ENCODE data around the gene LCN12. TPM values are rescaled to one million over a fixed set of nuclear protein-coding genes. Genes with fewer than 3 reads are reported as not detected.

The LCN12 gene
- total RNA-seq, 1 experiment from 2014 or later: 4.2 TPM

GRCh38 chr9:136949817-136950655, 2.0 kb upstream of the LCN12 start:
- BruUV-seq (replicated peaks): TSS peak; percentile 97
- H3K9me3 ChIP-seq (ENCODE audit: control insufficient read depth in 1 of 2, insufficient read depth in 1 of 2, low read depth in 1 of 2, low read length in 2 of 2): no peaks in the 10 kb centered on the region
- RAD21 ChIA-PET (ENCODE audit: low non-redundant PET in 1 of 2, low total read pairs in 2 of 2, uncharacterized antibody in 2 of 2, unreplicated experiment in 2 of 2): no interaction called here

More at GRCh38 chr9:136949817-136950655, 2.0 kb upstream of the LCN12 start:
- H3K36me3 ChIP-seq (ENCODE audit: control insufficient read depth in 1 of 2, insufficient read depth in 2 of 2, low read length in 2 of 2): no peaks in the 10 kb centered on the region
- no peak overlapping the region for H2AFZ ChIP-seq (ENCODE audit: low read depth, low read length, poor library complexity, severe bottlenecking)
- DNase-seq (ENCODE audit: low read depth, low spot score): peak; percentile 85
- peak overlapping the region; percentile 94 for H3K27ac ChIP-seq (ENCODE audit: low read depth, low read length)
- peaks cover 22 to 43% of the 10 kb centered on the region in 2 experiments for H3K4me1 ChIP-seq (ENCODE audit: control insufficient read depth in 1 of 2, insufficient read depth in 2 of 2, low read length in 2 of 2)
- ChIA-PET CTCF (interaction anchor here (0.6 to 3.4 kb wide), 5 partner anchors 79 to 116 kb away, joined by 3 to 109 read pairs (median 4); no protein-coding TSS in a partner anchor), POLR2A (no interaction called here)
- TF ChIP-seq, protein P1, sequence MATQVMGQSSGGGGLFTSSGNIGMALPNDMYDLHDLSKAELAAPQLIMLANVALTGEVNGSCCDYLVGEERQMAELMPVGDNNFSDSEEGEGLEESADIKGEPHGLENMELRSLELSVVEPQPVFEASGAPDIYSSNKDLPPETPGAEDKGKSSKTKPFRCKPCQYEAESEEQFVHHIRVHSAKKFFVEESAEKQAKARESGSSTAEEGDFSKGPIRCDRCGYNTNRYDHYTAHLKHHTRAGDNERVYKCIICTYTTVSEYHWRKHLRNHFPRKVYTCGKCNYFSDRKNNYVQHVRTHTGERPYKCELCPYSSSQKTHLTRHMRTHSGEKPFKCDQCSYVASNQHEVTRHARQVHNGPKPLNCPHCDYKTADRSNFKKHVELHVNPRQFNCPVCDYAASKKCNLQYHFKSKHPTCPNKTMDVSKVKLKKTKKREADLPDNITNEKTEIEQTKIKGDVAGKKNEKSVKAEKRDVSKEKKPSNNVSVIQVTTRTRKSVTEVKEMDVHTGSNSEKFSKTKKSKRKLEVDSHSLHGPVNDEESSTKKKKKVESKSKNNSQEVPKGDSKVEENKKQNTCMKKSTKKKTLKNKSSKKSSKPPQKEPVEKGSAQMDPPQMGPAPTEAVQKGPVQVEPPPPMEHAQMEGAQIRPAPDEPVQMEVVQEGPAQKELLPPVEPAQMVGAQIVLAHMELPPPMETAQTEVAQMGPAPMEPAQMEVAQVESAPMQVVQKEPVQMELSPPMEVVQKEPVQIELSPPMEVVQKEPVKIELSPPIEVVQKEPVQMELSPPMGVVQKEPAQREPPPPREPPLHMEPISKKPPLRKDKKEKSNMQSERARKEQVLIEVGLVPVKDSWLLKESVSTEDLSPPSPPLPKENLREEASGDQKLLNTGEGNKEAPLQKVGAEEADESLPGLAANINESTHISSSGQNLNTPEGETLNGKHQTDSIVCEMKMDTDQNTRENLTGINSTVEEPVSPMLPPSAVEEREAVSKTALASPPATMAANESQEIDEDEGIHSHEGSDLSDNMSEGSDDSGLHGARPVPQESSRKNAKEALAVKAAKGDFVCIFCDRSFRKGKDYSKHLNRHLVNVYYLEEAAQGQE (IDR thresholded peaks at IDR 0.05; ENCODE audit: low read depth): no peak
- TF ChIP-seq, protein P2, sequence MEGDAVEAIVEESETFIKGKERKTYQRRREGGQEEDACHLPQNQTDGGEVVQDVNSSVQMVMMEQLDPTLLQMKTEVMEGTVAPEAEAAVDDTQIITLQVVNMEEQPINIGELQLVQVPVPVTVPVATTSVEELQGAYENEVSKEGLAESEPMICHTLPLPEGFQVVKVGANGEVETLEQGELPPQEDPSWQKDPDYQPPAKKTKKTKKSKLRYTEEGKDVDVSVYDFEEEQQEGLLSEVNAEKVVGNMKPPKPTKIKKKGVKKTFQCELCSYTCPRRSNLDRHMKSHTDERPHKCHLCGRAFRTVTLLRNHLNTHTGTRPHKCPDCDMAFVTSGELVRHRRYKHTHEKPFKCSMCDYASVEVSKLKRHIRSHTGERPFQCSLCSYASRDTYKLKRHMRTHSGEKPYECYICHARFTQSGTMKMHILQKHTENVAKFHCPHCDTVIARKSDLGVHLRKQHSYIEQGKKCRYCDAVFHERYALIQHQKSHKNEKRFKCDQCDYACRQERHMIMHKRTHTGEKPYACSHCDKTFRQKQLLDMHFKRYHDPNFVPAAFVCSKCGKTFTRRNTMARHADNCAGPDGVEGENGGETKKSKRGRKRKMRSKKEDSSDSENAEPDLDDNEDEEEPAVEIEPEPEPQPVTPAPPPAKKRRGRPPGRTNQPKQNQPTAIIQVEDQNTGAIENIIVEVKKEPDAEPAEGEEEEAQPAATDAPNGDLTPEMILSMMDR (IDR thresholded peaks at IDR 0.05 in 2 of 3, conservative IDR thresholded peaks at IDR 0.05 in 1 of 3; ENCODE audit: borderline replicate concordance in 1 of 3, insufficient read depth in 1 of 3, low read depth in 2 of 3, low read length in 2 of 3): peak in 2 of 3 experiments; percentile 12 to 22; a peak in 2 of 6 replicates
- TF ChIP-seq, protein P3, sequence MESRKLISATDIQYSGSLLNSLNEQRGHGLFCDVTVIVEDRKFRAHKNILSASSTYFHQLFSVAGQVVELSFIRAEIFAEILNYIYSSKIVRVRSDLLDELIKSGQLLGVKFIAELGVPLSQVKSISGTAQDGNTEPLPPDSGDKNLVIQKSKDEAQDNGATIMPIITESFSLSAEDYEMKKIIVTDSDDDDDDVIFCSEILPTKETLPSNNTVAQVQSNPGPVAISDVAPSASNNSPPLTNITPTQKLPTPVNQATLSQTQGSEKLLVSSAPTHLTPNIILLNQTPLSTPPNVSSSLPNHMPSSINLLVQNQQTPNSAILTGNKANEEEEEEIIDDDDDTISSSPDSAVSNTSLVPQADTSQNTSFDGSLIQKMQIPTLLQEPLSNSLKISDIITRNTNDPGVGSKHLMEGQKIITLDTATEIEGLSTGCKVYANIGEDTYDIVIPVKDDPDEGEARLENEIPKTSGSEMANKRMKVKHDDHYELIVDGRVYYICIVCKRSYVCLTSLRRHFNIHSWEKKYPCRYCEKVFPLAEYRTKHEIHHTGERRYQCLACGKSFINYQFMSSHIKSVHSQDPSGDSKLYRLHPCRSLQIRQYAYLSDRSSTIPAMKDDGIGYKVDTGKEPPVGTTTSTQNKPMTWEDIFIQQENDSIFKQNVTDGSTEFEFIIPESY (IDR thresholded peaks at IDR 0.05; ENCODE audit: extremely low read depth, insufficient replicate concordance, low read length): peak; percentile 49
- TF ChIP-seq EZH2 (IDR thresholded peaks at IDR 0.05) (no peak), SP1 (IDR thresholded peaks at IDR 0.05; ENCODE audit: low read depth) (no peak), ZFX (IDR thresholded peaks at IDR 0.05) (peak; percentile 61), YY1 (IDR thresholded peaks at IDR 0.05; ENCODE audit: extremely low read depth, insufficient replicate concordance, low read depth, low read length) (peak; percentile 55), FOSL1 (IDR thresholded peaks at IDR 0.05; ENCODE audit: low read depth) (no peak), POLR2A (IDR thresholded peaks at IDR 0.05; ENCODE audit: borderline replicate concordance, extremely low read depth, insufficient read depth, insufficient read length) (peak; percentile 60), TCF7L2 (IDR thresholded peaks at IDR 0.05; ENCODE audit: borderline replicate concordance, extremely low read depth, insufficient read depth, insufficient read length) (peak; percentile 8), POLR2AphosphoS5 (IDR thresholded peaks at IDR 0.05; ENCODE audit: low read depth, low read length) (peak; percentile 84)
- H3K4me2 ChIP-seq (ENCODE audit: low read length): peak overlapping the region; percentile 97
- peak overlapping the region; percentile 65 to 67 for H3K4me3 ChIP-seq (replicated peaks in 1 of 2; ENCODE audit: low read depth in 1 of 2, low read length in 2 of 2)
- no peaks in the 10 kb centered on the region for H3K79me2 ChIP-seq (ENCODE audit: insufficient read depth, low read length)
- intact Hi-C loops (cut with micrococcal nuclease): loop anchor here (10.0 kb wide), 1 partner anchor 105 kb away; the partner anchor contains the start of genes AJM1 and PHPT1
- ATAC-seq: peak; percentile 87
- no peaks in the 10 kb centered on the region for H4K20me1 ChIP-seq (ENCODE audit: insufficient read depth)
- no peaks in the 10 kb centered on the region for H3K27me3 ChIP-seq (ENCODE audit: insufficient read depth, low read length)
- H3K9me2 ChIP-seq (ENCODE audit: insufficient read depth): no peaks in the 10 kb centered on the region
- peak overlapping the region; percentile 78 for H3K9ac ChIP-seq (ENCODE audit: low read length)
